ENCODE measurements around the gene SLC36A3.
"Not testable (repeated sequence)": the region's sequence is repeated elsewhere in the genome, so short reads cannot be mapped to it uniquely, and the experiment has no call there.

Gene SLC36A3

DNA sequence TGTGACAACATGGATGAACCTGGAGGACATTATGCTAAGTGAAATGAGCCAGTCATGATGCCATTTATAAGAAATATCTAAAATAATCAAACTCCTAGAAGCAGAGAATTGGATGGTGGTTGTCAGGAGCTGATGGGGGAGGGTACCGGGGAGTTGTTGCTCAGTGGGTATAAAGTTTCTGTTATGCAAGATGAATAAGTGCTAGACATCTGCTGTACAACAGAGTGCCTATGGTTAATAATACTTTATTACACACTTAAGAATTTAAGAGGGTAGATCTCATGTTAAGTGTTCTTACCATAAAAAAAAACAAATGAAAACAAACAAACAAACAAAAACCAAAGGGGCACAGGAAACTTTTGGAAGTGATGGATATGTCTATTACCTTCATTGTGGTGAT lies 66.7 kb downstream of the SLC36A3 start:
- no peak for DNase-seq

DNA sequence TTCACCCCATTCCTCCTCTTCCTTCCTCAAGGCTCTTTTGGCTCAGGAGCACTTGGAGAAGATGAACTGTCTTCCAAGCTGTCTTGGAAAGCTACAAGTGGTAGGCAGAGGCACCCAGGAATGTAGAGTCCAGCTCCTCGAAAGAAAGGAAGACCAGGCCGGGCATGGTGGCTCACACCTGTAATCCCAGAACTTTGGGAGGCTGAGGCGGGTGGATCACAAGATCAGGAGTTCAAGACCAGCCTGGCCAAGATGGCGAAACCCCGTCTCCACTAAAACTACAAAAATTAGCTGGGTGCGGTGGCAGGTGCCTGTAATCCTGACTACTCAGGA lies 68.4 kb downstream of the SLC36A3 start:
- DNase-seq, result not testable (repeated sequence)

DNA sequence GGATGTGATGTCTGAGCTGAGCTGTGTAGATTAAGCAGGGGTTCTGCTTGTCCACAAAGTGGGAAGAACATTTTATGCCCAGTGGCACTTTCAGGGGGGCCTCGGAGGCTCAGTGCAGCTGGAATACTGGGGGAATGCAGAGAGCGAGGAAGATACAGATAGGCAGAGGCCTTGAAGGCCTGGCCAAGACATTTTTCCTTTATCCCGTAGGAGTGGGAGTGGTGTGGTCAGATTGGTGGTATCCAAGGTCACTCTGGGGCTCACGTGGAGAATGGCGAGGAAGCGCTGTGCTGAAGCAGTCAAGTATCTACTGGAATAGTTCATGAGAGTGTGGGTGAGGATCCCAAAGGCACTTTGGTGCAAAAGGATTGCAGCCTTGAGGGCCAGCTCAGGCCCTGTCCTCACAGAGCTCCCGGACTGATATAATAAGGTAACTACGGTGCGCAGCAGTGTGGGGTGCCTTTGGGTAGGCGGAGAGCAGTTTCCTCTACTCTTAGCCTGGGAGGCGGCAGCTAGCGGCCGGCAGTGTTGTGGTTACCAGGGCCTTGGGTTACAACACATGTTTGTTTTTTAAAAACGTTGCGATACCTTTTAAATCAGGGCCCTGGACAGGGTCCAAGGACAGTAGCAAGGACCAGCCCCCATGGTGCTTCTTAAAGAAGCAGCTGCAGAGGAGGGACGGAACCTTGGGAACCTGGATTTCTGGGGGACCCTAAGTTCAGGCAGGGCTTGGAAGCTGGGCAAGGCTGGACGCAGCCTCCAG lies 68.9 kb downstream of the SLC36A3 start:
- peak; percentile 31 for DNase-seq

DNA sequence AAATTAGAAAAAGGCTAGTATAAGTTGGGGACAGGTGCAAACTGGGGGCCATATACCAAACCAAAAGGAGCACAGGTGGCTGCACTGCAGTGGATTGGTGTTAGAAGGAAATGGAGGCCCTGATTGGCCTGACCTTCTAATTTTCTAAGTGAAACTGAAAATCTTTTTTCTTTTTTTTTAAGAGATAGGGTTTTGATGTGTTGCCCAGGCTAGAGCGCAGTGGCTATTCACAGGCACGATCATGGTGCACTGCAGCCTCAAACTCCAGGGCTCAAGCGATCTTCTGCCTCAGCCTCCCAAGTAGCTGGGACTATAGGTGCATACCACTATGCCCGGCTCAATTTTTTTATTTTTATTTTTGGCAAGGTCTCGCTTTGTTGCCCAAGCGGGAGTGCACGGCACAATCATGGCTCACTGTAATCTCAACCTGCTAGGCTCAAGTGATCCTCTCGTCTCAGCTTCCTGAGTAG lies 69.9 kb downstream of the SLC36A3 start:
- no peak for DNase-seq

DNA sequence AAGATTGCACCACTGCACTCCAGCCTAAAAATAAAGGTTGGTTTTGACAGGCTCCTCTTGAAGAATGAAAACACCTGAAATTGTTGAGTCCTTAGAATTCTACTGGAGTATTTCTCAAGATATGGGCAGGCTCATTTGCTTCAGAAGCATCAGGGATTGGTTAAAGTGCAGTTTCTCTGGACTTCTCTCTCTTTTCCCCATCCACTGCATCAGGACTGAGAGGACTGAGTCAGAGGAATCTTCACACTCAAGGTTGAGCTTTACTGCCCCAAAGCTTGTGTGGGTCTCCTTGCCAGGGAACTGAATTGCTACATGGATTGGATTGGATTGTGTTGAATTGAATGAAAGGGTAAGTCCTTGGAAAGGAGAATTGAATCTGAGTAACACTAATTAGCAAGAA lies 72.2 kb downstream of the SLC36A3 start:
- no peak for DNase-seq

DNA sequence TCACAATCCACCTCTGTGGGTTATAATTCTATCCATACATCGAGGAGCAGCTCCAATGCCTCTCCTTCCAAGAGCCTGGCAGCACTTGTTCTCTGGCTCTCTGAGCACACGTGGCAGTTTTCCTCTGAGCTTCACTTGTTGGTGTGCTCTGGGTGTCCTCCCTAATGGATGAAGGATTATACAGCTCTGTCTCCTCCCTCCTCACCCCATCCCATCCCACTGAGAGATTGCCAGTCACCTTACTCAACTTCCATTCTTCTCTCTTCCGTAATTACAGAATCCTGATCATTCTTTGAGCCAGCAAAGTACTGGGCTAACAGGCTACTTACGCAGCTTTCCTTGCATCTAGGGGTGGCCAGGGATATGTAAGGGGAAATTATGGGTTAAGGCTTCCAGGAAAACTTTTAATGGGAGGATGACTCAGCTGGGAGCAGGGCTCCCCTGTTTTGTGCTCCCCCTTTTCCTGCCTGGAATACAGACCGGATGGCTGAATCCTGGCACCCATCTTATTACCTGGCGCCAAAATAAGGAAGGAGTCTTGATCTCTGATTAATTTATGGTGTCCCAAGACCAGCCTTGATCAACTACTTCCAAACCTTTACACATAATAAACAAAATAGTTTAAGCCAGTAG lies 73.4 kb downstream of the SLC36A3 start:
- DNase-seq, result no peak

DNA sequence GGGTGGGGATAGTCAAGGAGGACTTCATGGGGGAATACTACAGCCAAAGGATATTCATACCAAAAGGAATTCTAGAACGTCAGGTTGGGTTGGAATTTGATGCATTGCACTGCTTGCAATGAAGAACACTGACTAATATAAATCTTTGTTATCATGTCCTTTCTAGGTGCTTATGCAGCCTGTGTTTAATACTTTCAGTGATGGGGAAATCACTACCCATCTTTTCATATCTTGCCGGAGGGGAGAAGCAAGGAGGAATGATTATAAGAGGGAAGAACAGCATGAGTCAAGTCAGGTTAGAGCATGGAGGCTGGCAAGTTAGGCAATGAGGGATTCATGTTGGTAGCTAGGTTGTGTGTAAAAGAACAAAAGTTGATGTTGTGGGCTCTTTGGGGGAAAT lies 74.6 kb downstream of the SLC36A3 start:
- no peak for DNase-seq

DNA sequence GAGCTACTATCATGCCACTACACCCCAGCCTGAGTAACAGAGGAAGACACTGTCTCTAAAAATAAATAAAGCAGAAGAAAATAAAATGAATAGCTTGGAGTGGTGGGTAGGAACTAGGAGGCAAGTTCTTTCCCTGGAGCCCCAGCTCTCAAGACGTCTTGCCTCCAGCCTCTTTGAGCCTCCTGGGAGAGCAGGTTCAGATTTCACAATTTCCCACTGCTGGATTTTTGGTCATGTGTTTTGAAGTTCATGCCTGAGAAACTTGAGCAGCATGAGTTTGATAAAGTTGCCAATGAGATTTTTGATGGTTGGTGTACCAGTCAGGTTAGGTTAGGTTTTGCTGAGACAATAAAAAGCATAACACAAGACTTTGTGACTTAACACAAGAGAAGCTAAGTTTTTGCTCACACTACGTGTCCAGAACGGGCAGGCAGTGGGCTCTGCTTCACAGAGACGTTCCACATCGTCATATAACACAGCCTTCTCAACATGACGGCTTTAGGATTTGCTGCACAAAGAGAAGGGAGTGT lies 75.6 kb downstream of the SLC36A3 start:
- DNase-seq, result no peak
